Activated B cell treated with CpG ODN at 0.5 μM for 24 hours (primary cell): ENCODE measurements around the gene PHF23. TPM values are rescaled to one million over a fixed set of nuclear protein-coding genes. Genes with fewer than 3 reads are reported as not detected.
A peak's percentile ranks its signal among the peaks of the same experiment; 100 is the strongest.

ENCODE experiments used
- ATAC-seq: fragments of 200-7000 bp; cut with Tn5 transposase; one replicate; pipeline ENCODE4 v1.10.0; 2021; ENCODE audit warnings: low read depth, mild to moderate bottlenecking, moderate library complexity
- CTCF ChIA-PET: fragments of 350-600 bp; sonication (Branson Sonifier 250); formaldehyde crosslinking; loops from one replicate; lab custom pipeline; 2021; ENCODE audit warnings: antibody characterized with exemption; lab: Charles Lee
- POLR2A ChIA-PET: fragments of 350-600 bp; sonication (Branson Sonifier 250); formaldehyde crosslinking; loops from one replicate; lab custom pipeline; 2021; ENCODE audit warnings: antibody characterized with exemption; lab: Charles Lee
- DNase-seq: peaks from one replicate; pipeline ENCODE4 v3.0.0; 2022
- H3K27ac Mint-ChIP-seq: one replicate; pipeline ENCODE4 v1.8.0; 2020; ENCODE audit warnings: mixed read lengths
- H3K27me3 Mint-ChIP-seq: one replicate; pipeline ENCODE4 v1.8.0; 2021; ENCODE audit warnings: mixed read lengths
- H3K36me3 Mint-ChIP-seq: one replicate; pipeline ENCODE4 v1.8.0; 2021; ENCODE audit warnings: low read depth, mixed read lengths
- H3K4me1 Mint-ChIP-seq: one replicate; pipeline ENCODE4 v1.8.0; 2021; ENCODE audit warnings: mixed read lengths
- H3K4me3 Mint-ChIP-seq: one replicate; pipeline ENCODE4 v1.8.0; 2020; ENCODE audit warnings: mild to moderate bottlenecking, mixed read lengths
- H3K9me3 Mint-ChIP-seq: one replicate; pipeline ENCODE4 v1.8.0; 2020; ENCODE audit warnings: mixed read lengths
- intact Hi-C: fragments of 100-400 bp; cut with micrococcal nuclease; formaldehyde crosslinking; loops from one replicate; pipeline ENCODE4 v1.15.1; 2024
- total RNA-seq: library from RNA; stranded (reverse); gene quantifications from 2 replicates; pipeline ENCODE4 v1.2.3, GENCODE V29; 2022
- TF ChIP-seq, protein P1 (sequence below): fragments of 200-600 bp; IDR thresholded peaks from one replicate; pipeline ENCODE4 v1.8.0; 2022; ENCODE audit warnings: antibody characterized with exemption, mild to moderate bottlenecking

Gene PHF23
- total RNA-seq, 1 donor from 2014 or later = 46.6 TPM

DNA sequence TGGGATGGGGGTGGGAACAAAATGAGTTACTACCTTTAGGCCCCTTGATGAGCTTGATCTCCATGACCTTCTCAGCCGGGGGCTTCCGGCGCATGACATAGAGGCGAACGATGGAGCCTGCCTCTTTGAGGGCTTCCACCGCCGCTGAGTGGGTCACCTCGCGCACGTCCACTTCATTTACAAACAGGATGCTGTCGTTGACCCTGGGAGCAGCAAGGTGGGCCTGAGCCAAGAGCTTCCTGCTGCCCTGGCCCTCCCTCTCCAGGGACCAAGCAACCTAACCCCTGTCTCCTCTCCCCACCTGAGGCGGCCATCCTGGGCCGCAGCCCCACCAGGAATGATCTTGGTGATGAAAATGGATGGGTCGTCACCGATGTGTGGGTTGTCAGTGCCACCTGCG is 35.9 kb downstream of the PHF23 start:
- no peak for DNase-seq
- no peak overlapping the region for H3K4me3 Mint-ChIP-seq
- intact Hi-C loops = no loop called here
- no peaks in the 10 kb centered on the region for H3K9me3 Mint-ChIP-seq
- ChIA-PET CTCF (no interaction called here), POLR2A (interaction anchor here (1.7 kb wide), 1 partner anchor 16 kb away, joined by 10 read pairs; the partner anchor contains the start of genes ACADVL and DLG4)
- peak overlapping the region; percentile 94 for H3K27ac Mint-ChIP-seq
- H3K27me3 Mint-ChIP-seq = no peaks in the 10 kb centered on the region
- ATAC-seq = no peak
- TF ChIP-seq, protein P1, sequence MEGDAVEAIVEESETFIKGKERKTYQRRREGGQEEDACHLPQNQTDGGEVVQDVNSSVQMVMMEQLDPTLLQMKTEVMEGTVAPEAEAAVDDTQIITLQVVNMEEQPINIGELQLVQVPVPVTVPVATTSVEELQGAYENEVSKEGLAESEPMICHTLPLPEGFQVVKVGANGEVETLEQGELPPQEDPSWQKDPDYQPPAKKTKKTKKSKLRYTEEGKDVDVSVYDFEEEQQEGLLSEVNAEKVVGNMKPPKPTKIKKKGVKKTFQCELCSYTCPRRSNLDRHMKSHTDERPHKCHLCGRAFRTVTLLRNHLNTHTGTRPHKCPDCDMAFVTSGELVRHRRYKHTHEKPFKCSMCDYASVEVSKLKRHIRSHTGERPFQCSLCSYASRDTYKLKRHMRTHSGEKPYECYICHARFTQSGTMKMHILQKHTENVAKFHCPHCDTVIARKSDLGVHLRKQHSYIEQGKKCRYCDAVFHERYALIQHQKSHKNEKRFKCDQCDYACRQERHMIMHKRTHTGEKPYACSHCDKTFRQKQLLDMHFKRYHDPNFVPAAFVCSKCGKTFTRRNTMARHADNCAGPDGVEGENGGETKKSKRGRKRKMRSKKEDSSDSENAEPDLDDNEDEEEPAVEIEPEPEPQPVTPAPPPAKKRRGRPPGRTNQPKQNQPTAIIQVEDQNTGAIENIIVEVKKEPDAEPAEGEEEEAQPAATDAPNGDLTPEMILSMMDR = no peak
- peaks cover 2% of the 10 kb centered on the region for H3K36me3 Mint-ChIP-seq
- peaks cover 30% of the 10 kb centered on the region for H3K4me1 Mint-ChIP-seq

DNA sequence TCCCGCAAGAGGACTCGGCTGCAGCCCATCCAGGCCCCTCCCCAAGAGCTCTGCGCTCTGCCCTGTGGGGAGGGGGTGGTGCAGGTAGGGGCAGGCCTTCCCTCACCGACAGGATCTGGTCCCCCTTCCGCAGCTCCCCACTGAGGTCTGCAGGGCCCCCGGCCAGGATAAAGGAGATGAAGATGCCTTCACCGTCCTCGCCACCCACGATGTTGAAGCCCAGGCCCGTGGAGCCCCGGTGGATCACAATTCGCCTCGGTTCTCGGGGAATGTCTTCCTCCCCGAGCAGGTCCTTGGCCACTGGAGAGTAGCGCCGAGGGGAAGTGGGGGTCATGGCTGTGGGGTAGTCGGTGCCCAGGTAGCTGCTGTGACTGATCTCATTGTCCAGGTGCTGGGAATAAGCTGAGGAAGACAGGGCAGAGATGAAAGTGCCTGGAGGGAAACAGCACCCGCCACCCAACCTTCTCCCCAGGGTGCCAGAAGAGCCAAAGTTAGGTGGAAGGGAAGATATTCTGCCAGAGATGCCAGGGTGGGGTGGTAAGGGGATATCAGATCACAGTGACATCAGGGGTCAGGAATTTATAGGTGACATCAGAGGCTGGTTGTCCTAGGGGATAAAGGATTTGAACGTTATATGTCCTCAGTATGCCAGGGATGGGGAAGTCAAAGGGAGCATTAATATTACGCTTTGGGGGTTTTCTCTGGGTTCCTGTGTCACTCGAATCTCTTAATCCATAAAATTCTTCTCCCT is 42.4 kb downstream of the PHF23 start:
- ChIA-PET POLR2A (no interaction called here), CTCF (no interaction called here)
- Mint-ChIP-seq H3K27me3 (no peaks in the 10 kb centered on the region), H3K4me1 (no peaks in the 10 kb centered on the region), H3K4me3 (no peak overlapping the region), H3K27ac (no peak overlapping the region), H3K9me3 (no peaks in the 10 kb centered on the region), H3K36me3 (no peaks in the 10 kb centered on the region)
- DNase-seq (no peak), ATAC-seq (no peak)
- intact Hi-C loops = no loop called here
- TF ChIP-seq, protein P1 = no peak

- H3K36me3 Mint-ChIP-seq = no peaks in the 10 kb centered on the region
- no peaks in the 10 kb centered on the region for H3K27me3 Mint-ChIP-seq
- POLR2A ChIA-PET = no interaction called here
- ATAC-seq (no peak), DNase-seq (no peak)
- H3K27ac Mint-ChIP-seq = no peak overlapping the region
- intact Hi-C loops = no loop called here
- TF ChIP-seq, protein P1 = no peak
- CTCF ChIA-PET = no interaction called here
- H3K4me1 Mint-ChIP-seq = no peaks in the 10 kb centered on the region
- no peak overlapping the region for H3K4me3 Mint-ChIP-seq
- H3K9me3 Mint-ChIP-seq = no peaks in the 10 kb centered on the region
Observed at GRCh38 chr17:7195971-7196370, 43.3 kb downstream of the PHF23 start.

DNA sequence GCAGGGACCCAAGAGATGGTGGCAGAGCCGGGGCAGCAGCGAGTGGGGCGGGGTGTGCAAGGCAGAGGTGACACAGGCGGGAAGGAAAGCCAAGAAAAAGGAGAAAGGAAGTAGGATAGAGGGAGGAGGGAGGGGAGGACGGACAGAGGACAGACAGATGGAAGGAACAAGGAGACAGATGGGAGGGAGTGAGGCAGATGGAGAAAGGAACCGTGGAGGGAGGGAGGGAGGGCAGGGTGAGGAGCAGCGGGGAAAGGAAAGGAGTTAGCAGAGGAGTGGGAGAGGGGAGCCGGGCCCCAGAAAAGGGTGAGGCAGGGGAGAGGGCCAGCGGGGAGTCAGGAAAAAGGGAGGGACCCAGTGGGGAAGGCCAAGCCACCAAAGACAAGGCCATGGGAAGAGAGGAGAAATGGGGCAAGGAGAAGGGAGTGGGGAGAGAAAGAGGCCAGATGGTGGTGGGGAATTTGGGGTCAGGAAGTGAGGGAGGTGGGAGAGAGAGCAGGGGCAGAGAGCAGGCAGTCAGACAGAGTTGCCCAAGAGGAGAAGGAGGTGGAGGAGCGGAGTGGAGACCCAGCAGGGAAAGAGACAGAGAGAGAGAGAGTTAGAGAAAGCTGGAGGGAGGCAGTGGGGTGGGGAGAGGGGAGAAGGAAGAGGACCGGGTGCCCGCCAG is 46.9 kb downstream of the PHF23 start:
- ATAC-seq (no peak), DNase-seq (no peak)
- intact Hi-C loops = no loop called here
- H3K9me3 Mint-ChIP-seq = no peaks in the 10 kb centered on the region
- no peaks in the 10 kb centered on the region for H3K4me1 Mint-ChIP-seq
- H3K27ac Mint-ChIP-seq = no peak overlapping the region
- H3K4me3 Mint-ChIP-seq = no peak overlapping the region
- H3K27me3 Mint-ChIP-seq = no peaks in the 10 kb centered on the region
- TF ChIP-seq, protein P1 = no peak
- ChIA-PET POLR2A (no interaction called here), CTCF (no interaction called here)
- no peaks in the 10 kb centered on the region for H3K36me3 Mint-ChIP-seq

DNA sequence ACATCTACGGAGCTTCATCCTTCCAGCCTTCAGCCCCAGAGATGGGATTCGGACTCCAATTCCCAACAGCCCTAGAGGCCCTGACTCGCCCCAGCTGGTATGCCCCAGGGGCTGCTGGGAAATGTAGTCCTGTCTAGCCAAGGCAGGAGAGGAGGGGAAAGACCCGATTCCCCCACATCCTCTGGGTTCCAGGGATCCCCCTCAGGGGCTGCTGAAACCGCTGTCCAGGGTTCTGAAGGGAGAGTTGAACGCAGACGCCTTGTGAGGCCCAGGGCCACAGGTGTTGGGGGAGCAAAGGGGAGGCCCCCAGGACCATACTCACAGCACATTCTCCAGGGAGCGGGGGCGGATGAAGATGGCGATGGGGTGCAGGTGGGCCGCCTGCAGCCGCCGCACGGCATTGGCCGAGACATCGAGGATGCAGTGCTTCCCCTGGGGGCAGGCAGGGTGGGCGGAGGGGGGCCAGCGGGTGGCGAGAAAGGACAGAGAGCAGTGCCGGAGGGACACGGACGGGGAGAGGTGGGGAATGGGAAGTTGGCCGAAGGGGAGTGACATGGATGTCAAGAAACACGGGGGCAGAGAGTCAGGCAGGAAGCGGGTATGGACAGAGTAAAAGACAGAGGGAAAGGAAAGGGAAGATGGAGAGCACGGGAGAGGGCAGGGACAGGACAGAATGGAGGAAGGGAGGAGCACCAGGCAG is 47.5 kb downstream of the PHF23 start:
- DNase-seq (no peak), ATAC-seq (peak; percentile 34)
- no peaks in the 10 kb centered on the region for H3K4me1 Mint-ChIP-seq
- no peaks in the 10 kb centered on the region for H3K9me3 Mint-ChIP-seq
- H3K27ac Mint-ChIP-seq = no peak overlapping the region
- TF ChIP-seq, protein P1 = no peak
- no peaks in the 10 kb centered on the region for H3K27me3 Mint-ChIP-seq
- no peaks in the 10 kb centered on the region for H3K36me3 Mint-ChIP-seq
- intact Hi-C loops = no loop called here
- ChIA-PET CTCF (no interaction called here), POLR2A (no interaction called here)
- H3K4me3 Mint-ChIP-seq = no peak overlapping the region
